GM18507 (cell line): Measurements from ENCODE around the gene PCSK2.

Experiments used
- DNase-seq: peaks from one replicate; pipeline ENCODE4 v3.0.0; 2011; ENCODE audit warnings: low read depth; ENCODE audit not compliant: insufficient read length; ENCODE audit errors: extremely low spot score
- FAIRE-seq: peaks from 2 replicates; lab custom pipeline; 2011; peaks lifted over from hg19 to GRCh38; lab: Jason Lieb, UNC

The PCSK2 gene

DNA sequence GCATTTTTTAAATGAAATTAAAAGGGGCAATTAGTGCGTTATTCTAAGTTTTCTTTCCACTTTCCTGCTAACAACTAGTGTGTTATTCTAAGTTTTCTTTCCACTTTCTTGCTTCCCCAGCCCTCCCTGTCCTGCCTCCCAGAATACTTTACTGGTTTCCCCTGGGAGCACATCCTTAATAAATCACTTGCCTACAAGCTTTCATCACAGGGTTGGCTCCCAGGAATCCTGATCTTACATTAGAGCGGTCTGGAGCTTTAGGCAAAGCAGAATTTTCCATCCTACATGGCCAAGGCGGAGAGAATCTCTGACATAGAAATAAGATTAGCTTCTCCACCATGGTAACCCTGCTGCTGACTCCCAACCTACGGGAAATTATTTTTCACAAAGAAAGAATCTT is 154.0 kb downstream of the PCSK2 start:
- DNase-seq (no peak), FAIRE-seq (no peak)

DNA sequence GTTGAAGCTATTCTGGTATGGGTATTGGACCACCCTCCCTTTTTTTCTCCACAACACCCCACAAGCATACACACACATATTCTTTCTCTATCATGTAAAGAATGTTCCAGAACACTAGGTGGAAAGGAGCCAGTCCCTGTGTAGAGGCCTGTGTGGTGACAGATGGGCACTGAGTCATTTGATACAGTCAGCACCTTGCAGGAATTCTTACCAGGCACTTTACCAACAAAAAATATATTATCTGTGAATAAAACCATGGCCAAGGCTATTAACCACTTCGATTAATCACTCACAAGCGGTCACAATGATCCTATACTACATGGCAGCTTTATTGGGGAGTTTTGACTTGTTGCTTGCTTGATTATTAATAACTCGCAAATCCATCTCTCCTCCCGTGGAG is 154.9 kb downstream of the PCSK2 start:
- no peak for FAIRE-seq

DNA sequence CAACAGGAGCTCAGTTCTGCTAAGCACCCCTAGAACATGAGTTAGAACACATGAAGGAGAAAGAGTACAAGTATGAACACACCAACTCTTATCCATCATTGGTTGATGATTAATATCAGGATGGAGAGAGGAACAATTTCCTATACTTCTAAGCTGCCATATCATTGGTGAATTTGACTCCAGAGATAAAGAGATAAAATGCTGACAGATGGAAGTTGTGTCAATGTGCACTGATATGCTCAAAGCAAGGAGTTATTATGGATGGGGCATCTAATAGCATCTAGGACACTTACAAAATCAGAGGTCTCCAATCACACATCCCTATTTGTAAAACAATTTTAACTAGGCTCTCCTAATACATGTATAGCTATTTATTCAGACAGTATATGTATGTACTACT is 159.0 kb downstream of the PCSK2 start:
- FAIRE-seq (no peak), DNase-seq (no peak)

More for the DNA sequence above, 154.9 kb downstream of the PCSK2 start:
- DNase-seq, result no peak

DNA sequence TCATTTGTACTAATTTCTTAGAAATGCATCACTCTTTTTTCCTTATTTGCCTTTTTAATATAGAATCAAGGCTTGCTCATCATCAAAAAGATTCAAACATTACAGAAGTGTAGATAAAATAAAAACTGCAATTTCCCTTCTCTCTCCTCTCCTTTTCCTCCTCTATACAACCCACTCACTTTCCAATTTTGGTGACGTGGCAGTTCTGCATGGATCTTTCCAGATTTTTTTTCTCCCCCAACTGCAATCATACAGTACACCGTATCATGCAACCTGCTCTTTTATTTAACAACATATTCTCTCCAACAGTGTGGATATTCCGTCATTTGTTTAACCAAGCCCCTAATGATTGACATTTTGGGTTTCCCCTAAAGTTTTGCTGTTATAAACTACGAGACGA is 163.8 kb downstream of the PCSK2 start:
- DNase-seq (no peak), FAIRE-seq (no peak)

DNA sequence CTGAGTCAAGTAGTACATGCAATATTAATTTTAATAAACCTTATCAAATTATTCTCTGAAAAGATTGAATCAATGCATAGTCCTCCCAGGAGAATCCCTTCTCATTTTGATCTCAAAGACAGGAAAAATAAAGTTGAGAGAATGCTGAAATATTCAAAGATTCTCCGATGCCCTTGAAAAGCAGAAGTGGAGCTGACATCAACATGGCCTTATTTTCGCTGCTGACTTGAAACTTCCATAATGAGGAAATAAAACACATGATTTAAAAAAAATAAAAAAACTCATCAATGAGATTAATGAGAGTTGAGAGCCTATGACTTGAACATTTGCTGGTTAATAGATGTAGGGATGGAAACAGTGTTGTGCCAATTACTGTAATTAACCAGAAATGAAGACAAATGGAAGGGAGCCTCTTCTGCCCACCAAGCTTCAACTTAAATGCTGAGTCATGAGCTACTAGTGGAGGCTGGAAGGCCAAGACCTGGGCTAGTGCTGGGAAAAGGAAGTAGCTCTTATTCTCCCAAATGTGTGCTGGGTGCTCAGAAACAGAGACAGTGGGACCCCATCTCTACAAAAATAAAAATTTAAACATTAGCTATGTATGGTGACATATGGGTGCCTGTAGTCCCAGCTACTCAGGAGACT is 164.4 kb downstream of the PCSK2 start:
- FAIRE-seq, result no peak
- DNase-seq, result no peak

DNA sequence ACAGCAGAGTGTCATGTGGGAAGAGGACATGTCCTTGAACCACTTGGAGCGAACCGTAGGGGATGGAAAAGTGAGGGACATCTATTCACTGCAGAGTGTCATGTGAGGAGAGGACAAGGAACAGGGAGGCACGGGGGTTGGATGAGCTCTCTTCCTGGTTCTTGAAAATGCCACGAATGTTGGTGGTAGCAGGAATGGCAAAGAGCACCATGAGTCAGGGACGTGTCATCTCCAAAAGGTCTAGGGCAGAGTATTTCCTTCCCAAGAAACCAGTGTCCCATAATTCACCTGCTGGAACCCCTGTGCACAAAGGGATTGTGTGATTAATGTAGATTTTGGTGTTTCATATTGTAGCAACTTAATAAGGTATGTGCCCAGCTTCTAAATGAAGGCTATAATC is 167.6 kb downstream of the PCSK2 start:
- DNase-seq, result no peak

DNA sequence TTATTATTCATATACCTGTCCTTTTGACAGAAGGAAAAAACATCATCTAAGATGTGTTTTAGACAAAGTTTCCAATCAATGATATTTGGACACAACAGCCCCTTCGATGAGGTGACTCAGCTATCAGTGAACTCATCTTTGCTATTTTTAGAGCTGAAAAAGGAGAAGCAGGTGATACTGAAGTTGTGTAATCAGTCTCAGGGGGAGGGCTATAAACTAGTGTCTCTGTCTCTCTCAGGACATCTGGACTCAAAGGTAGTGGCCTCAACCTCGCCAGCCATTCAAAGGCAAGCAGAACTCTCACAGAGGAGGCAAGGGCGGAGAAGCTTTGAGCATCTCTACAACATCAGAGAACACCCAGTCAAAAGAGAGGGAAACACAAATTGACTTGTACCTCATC is 168.9 kb downstream of the PCSK2 start:
- FAIRE-seq (no peak), DNase-seq (no peak)

More for the DNA sequence above, 167.6 kb downstream of the PCSK2 start:
- FAIRE-seq, result no peak

DNA sequence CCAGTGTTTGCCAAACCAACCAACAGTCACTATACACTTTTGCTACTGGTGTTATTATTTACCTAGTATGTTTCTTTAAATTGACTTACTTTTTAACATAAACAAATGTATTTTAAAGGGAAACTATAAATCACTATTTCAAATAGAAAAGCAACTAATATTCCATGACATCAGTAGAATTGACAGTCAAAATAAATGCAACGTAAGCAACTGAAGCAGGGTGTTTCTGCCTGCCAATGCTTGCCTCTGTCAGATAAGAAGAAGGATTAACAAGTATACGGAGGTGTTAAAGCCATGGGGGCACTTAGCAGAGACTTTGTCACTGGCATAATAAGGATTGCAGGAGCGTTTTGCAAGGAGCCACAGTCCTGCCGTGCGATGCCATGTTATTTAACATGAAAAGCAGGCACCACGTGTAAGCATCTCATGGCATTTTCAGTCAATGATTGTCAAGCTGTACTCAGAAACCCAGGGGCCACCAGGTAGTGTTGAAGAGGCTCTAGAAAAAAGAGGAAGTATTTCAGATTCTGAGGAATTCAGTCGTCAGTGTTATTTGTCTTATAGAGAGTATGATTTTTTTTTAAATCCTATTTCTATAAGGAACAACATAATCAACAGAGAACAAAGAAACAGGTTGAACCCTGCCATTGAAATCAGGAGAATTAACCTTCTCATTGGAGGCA is 172.6 kb downstream of the PCSK2 start:
- DNase-seq (no peak), FAIRE-seq (no peak)

DNA sequence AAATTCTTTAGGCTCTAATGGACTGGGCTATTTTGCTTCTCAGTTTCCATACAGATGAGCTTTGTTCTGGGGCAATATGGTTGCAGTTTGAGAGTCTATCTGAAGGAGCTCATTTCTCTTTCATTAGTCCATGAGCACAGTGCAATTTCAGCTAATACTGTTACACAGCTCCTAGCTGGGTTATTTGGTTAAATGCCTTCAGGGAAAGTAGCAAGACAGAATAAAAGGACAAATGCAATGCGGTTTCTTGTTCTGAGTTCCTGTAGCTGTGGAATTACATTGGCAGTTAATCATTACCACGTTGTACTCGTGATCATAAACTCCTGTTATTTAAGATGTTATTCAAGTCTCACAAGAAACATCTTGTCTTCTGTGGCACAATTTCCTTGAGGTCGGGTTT is 176.6 kb downstream of the PCSK2 start:
- DNase-seq (no peak), FAIRE-seq (no peak)

DNA sequence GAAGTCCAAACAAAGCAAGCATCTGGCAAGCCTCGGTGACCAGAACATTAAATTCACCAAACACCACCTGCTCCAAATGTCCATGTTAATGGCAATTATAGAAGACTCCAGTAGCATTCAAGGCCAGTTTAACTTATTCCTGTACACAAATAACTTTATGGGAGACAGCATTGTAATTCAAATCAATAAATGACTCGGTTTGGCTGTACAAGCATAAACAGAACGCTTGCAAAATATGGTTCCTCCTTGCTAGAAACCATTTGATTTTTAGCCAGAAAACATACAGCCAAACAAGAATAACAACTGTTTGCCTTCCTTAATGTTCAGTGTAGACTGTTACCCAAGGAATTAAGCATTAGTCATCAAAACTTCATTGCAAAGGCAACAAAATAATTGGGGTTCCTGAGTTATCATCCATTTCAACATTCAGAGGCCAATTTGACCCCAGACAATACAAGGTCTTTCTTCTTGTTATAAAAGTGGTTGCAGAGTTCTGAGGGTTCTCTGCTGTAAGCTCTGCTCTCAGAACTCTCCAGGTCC is 179.3 kb downstream of the PCSK2 start:
- DNase-seq (no peak), FAIRE-seq (no peak)

DNA sequence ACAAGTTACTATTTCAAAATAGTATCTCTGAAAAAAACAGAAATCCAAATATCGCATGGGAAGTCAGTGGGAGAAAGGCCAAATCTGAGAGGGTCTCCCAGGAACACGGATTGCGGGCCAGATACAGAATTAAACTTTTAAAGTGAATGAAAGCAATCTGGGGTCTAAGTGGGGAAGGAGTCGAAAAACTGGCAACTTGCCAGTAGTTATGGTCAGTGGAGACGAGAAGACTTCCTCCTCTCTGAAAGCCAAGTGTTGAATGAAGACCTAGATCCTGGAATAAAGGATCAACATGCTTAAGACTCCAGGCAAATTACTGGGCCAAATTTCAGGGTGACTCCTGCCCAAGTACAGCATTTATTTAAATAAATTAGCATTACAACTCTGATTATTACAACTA is 180.7 kb downstream of the PCSK2 start:
- FAIRE-seq (no peak), DNase-seq (no peak)

DNA sequence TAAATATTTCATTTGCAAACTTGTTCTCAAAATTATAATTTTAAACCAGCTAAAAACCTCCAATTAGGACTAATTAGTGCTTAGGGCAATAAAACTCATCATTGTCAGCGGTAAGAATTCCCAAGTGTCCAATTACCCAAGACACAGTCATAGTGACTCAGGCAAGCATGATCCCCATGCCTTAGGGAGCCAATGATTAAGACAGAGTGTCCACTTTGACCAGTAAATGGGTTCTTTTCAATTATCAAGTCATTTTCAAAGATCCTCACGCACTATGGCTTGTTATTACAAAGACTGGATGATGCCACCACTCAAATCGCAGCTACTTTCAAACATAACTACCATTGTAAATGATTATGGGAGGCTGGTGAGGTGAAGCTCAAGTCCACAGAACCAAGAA is 190.4 kb downstream of the PCSK2 start:
- DNase-seq, result no peak
- no peak for FAIRE-seq

DNA sequence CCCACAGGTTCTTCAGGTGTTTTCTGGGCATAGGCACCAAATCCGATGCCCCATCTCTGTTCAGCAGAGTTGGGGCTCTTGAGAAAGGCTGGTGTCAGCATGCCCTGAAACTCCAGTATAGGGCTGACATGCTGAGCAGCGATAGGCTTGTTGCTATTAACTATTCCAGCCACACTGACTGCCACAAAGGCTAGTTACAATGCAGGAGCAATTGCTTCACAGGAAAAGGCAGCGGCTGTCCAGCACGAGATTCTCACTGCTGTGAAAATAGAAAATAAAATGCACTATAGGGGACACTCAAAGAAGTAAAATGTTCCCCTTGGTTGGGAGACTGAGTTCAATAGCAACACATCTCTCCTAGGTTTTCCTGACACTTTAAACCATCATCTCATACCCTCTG is 191.9 kb downstream of the PCSK2 start:
- FAIRE-seq, result no peak
- DNase-seq, result no peak

DNA sequence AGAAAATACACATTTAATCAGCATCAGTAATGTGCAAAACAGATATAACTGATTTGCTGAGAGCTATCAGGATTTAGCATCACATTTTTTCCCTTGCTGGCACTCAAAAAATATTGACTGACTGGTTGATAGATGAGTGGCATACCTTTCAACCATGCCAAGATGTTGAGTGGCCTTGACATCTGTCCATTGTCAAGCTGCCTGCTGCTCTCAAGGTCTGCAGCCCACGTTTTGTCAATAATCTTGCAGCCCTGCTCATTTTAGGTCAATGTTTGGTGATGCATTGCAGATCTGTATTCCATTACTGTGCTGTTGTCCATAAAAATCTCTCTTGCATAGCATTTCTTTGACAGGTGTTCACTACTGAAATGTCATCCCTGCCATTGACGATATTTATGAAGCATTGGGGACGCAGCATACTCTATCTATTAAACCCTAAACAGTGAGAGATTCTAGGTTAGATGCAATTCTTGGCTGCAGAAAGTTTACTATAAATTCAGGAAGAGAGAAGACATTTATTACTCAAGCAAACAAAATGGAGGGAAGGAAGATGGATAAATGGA is 192.7 kb downstream of the PCSK2 start:
- DNase-seq, result no peak
- FAIRE-seq, result no peak

DNA sequence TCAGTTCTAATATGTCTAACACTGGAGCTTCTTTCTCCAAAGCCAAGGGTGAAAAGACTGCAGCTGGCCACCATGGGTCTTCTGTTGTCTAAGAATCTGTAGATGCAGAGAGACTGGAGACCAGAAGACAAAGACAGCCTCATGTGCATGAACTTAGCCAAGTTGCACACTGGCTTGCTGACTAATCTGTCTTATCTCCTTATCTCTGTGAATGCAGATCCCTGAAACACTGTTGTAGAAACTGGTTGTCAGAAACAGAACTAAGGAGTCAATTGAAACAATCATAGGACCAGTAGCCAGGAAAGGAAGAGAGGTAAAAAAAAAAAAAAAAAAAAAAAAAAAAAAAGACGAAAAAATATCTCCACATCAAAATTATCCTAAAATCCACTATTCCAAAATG is 194.7 kb downstream of the PCSK2 start:
- FAIRE-seq (no peak), DNase-seq (no peak)

DNA sequence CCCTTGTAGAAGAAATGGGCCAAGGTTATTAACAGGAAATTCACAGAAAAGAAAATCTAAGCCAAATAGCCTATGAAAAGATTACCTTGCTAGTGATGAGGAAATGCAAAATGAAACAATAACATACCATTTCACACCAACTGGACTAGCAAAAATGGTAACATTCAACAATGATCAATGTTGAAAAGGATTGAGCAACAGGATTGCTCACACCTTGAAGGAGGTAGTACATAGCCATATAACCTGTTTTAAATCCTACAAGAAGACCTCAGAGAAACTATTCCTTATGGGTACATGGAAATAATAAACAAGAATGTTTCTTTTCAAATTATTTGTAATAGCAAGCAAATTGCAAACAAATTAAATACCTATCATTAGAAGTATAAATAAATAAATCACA is 196.9 kb downstream of the PCSK2 start:
- FAIRE-seq (no peak), DNase-seq (no peak)

DNA sequence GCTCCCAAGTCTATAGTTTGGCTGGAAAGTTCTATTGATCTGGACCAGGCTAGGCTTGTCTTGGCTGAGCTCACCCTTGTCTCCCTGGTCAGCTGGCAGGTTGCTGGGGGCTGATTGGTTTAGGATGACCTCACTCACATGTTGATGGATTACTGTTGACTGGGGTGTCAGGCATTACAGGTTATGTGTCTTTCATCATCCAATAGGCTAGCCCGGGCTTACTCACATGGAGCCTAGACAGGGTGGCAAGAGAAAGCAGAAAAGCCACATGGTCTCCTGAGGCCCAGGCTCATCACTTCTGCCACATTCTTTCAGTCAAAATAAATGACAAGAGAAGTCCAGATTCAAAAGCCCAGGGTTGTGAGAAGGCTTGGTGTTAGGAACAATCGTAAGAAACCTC is 200.8 kb downstream of the PCSK2 start:
- FAIRE-seq (no peak), DNase-seq (no peak)

DNA sequence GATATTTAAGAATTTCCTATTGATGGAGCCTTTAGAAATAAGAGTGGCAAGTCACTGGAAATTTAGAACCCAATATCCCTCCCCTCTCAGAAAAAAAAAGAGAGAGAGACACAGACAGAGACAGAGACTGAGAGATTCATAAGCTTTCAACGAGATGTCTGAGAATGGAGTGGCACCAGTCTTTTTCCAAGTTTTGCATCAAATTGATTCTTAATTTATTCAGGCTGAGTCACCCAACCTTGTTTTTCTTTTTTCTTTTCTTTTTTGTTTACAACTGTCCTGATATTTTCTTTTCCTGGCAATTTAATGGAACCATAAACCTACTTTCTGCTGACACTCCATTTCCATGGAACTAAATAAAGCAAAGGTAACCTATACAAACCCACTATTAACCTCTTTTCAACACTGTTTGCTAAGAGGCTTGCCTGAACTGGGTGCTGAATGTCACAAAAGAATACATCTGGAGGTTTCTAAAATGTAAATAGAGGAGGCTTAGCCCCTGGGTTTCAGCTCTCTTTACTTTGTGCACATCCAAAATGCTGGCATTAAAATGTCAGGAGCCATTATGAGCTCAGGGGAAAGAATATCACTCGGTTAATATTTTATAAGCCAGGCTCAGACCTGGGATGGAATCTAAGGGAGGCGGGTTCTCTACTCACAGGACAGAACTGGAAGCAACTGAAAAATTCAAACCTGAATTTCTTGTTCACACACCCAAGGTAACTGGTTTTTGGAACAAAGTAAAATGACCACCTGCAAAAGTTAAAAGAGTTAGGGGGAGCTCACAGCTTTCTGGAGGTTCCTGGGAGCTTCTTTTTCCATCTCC is 203.5 kb downstream of the PCSK2 start:
- FAIRE-seq (no peak), DNase-seq (no peak)

DNA sequence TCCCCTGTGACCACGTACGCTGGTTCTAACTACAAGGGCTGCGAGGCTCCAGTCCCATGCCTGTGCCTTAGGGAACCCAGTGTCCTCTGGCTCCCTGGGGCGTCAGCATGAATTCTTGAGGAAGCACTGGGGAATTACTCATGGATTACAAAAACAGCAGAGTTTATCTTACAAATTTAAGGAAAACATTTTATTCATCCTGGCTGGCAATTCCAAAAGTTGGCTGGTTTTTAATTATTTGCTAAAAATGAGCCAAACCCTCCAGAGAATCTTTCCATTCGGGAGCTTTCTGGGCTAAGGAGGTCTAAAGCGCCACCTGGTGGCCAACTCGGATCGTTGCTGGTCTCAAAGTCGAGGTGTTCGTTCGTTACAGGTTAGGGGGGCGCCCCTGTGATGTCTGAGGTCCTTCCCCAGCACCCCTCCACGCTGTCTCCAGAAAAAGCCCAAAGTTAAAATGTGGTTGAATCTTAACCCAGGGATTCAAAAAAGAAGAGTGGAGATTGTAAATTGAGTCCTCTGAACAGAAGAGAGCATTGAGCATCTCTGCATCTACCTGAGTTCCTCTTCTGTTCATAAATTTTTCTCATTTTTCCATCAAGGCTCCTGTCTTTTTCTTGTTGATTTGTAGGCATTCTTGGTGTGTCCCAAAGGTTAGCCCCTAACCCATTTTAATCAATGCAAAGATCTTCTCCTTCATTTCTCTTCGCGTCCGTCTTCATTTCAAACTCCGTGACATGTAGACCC is 205.0 kb downstream of the PCSK2 start:
- DNase-seq, result peak; percentile 22
- peak; percentile 73 for FAIRE-seq
